AG09319 (cell line): ENCODE results near the gene HELZ.

Source experiments
- DNase-seq: peaks from one replicate; pipeline ENCODE4 v3.0.0-alpha.2; 2010; ENCODE audit warnings: low read depth; ENCODE audit errors: extremely low read depth
- TF ChIP-seq, protein P1 (sequence below): IDR thresholded peaks from 2 replicates; pipeline ENCODE4 v1.5.1; 2011; ENCODE audit warnings: low read depth, mild to moderate bottlenecking, inconsistent platforms, low read length, moderate library complexity

The HELZ gene

DNA sequence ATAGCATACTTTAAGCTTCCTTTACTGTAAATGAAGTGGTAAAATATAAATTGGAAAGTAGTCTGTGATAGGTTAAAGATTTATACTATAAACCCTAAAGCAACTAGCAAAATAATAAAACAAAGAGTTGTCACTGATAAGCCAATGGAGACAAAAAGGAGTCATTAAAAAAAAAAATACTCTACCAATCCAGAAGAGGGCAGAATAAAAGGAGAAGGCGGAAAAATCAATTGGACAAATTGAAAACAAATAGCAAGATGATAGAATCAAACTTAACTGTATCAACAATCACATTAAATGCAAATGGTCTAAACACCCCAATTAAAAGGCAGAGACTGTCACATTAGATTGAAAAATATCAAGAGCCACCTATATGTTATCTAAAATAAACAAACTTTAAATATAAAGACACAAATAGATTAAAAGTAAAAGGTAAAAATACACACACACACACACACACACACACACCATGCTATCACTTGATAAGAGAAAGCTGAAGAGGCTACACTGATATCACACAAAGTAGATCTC is 128.9 kb downstream of the HELZ start:
- no peak for DNase-seq
- TF ChIP-seq, protein P1, sequence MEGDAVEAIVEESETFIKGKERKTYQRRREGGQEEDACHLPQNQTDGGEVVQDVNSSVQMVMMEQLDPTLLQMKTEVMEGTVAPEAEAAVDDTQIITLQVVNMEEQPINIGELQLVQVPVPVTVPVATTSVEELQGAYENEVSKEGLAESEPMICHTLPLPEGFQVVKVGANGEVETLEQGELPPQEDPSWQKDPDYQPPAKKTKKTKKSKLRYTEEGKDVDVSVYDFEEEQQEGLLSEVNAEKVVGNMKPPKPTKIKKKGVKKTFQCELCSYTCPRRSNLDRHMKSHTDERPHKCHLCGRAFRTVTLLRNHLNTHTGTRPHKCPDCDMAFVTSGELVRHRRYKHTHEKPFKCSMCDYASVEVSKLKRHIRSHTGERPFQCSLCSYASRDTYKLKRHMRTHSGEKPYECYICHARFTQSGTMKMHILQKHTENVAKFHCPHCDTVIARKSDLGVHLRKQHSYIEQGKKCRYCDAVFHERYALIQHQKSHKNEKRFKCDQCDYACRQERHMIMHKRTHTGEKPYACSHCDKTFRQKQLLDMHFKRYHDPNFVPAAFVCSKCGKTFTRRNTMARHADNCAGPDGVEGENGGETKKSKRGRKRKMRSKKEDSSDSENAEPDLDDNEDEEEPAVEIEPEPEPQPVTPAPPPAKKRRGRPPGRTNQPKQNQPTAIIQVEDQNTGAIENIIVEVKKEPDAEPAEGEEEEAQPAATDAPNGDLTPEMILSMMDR: no peak

- DNase-seq: no peak
- TF ChIP-seq, protein P1: no peak
Measured at GRCh38 chr17:67115401-67115800, 129.6 kb downstream of the HELZ start.

DNA sequence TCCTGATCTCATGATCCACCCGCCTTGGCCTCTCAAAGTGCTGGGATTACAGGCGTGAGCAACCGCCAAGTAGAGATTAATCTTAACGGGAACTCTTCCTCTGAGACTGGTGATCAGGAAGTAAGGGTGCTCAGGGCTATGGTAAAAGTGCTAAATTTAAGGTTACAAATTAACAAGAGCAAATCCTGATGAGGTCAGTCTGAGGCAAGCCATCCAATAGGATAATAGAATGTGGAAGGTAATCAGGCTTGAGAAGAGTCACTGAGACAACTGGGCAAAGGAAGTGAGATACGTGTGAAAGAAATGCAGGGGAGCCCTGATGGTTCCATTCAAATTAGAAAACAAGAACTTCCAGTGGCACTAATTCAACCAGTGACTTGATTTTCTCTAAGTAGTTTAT is 131.5 kb downstream of the HELZ start:
- no peak for DNase-seq
- TF ChIP-seq, protein P1: no peak

- no peak for DNase-seq
- TF ChIP-seq, protein P1: no peak
Measured at GRCh38 chr17:67111808-67112207, 133.2 kb downstream of the HELZ start.

DNA sequence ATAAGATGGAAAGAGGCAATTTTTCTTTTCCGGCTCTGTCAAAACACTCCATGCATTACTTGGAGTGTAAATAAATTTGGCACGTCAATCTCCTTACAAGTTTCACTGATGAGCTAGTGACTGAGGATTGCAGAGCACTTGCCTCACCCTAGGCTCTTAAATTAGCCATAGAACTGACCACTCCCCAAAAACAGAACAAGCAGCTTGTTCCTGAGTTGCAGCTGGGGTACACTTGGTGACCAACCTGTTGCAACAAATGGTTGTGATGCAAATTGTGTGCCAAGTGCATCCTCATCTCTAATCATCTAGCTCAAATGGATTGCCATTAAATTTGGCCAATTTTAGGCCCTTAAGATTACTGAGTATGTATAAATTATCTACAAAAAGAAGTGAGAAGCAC is 133.7 kb downstream of the HELZ start:
- DNase-seq: no peak
- TF ChIP-seq, protein P1: no peak

DNA sequence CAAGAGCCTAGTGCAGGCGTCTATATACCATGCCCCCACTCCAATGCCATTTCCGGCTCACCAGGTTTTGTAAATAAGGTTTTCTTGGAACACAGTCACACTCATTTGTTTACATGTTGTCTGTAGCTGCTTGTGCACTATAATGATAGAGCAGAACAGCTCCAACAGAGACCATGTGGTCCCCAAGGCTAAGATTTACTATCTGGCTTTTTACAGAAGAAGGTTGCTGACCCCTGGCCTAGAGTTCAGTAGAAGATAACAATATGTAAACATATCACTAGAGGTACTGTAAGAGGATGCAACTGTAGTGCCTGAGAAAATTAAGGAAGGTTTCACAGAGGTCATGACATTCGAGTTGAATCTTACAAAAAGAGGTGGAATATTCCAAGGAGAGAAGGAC is 134.4 kb downstream of the HELZ start:
- TF ChIP-seq, protein P1: no peak
- no peak for DNase-seq

DNA sequence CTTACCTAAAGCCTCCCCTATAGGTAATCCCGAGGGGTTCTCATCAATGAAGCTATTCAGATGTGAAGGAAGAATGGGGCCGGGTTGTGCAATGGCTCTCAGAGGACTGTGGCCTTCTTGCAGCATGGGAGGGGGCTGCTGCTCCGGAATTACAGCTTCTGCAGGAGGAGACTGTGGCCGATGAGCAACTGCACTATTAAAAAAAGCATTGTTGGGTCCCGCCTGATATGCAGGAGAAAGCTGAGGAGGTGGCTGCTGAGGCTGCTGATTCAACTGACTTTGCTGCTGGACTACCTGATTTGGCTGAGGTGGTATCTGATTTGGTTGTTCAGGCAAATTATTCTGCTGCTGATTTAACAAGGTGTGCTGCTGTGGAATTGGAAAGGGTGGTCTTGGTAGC is 135.9 kb downstream of the HELZ start:
- TF ChIP-seq, protein P1: no peak
- no peak for DNase-seq
